Measurements from ENCODE around the gene TRPV5.

Gene TRPV5

DNA sequence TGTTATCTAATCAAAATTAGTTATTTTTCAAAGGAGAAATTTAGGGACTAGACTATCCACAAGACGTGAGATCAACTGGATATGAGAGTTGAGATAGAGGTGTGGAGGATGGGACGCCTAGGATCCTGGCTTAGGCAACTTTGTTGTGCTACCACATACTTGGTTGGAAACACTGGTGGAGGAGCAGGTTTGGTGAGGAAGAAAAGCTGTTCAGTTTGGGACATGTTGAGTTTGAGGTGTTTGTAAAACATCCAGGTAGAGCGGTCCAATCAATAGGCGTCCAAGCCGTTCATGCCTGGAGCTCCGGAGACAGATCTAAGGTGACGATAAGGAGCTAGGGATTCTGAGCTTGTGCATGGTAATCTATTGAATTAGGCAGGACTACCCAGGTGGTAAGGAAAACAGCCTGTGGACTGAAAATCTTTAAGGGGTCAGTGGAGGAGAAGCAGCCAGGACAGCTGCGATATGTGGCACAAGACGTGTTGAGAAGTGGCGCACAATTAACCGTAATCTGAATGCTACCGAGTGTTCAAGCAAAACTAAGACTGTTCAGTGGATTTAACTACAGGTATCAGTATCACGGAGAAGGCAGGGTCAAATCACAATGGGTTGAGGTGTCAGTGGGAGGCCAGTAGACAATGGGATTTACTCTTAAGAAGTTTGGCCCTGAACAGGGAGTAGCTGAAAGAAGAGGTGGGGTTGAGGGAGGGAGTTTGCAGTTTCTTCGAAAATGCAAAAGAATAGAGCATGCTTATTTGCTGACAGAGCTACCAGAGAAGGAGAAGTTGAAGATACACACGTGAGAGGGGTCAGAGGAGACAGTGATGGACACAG lies 31.9 kb downstream of the TRPV5 start:
- DNase-seq, result peak; percentile 36
- Histone ChIP-seq H3K36me3 (no peaks in the 10 kb centered on the region), H3K4me3 (ENCODE audit: low read depth, low read length) (no peak overlapping the region), H3K27ac (0 out of 2 replicates have a peak overlapping the region, but pooled peaks have one; percentile 3), H3K9me3 (ENCODE audit: severe bottlenecking) (peaks cover 12% of the 10 kb centered on the region), H3K27me3 (ENCODE audit: insufficient read depth, low read depth, severe bottlenecking) (no peaks in the 10 kb centered on the region)
- TF ChIP-seq, protein P1, sequence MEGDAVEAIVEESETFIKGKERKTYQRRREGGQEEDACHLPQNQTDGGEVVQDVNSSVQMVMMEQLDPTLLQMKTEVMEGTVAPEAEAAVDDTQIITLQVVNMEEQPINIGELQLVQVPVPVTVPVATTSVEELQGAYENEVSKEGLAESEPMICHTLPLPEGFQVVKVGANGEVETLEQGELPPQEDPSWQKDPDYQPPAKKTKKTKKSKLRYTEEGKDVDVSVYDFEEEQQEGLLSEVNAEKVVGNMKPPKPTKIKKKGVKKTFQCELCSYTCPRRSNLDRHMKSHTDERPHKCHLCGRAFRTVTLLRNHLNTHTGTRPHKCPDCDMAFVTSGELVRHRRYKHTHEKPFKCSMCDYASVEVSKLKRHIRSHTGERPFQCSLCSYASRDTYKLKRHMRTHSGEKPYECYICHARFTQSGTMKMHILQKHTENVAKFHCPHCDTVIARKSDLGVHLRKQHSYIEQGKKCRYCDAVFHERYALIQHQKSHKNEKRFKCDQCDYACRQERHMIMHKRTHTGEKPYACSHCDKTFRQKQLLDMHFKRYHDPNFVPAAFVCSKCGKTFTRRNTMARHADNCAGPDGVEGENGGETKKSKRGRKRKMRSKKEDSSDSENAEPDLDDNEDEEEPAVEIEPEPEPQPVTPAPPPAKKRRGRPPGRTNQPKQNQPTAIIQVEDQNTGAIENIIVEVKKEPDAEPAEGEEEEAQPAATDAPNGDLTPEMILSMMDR (IDR thresholded peaks at IDR 0.05; ENCODE audit: low read depth, low read length), result no peak

DNA sequence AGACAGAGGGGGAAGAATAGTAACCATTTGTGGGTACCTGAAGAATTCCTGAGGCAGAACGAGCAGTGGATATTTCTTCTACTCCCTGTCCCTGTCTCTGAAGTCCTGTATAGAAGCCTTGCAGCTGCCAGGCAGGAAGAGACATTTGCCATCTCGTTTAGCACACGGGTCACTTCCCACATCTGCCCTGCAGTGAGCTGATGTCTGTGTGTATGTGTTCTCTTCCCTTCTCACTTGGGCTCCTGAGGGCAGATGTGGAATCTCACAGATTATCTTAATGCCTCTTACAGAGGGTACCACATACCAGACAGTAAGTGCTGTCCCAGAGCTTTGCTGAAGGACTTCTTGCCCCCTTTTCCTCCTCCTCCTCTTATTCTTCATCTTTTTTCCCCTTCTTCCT lies 33.9 kb downstream of the TRPV5 start:
- Histone ChIP-seq H3K9me3 (ENCODE audit: severe bottlenecking) (peaks cover 8% of the 10 kb centered on the region), H3K36me3 (no peaks in the 10 kb centered on the region), H3K4me3 (ENCODE audit: low read depth, low read length) (no peak overlapping the region), H3K27me3 (ENCODE audit: insufficient read depth, low read depth, severe bottlenecking) (no peaks in the 10 kb centered on the region), H3K27ac (no peak overlapping the region)
- TF ChIP-seq, protein P1 (IDR thresholded peaks at IDR 0.05; ENCODE audit: low read depth, low read length), result no peak
- no peak for DNase-seq

DNA sequence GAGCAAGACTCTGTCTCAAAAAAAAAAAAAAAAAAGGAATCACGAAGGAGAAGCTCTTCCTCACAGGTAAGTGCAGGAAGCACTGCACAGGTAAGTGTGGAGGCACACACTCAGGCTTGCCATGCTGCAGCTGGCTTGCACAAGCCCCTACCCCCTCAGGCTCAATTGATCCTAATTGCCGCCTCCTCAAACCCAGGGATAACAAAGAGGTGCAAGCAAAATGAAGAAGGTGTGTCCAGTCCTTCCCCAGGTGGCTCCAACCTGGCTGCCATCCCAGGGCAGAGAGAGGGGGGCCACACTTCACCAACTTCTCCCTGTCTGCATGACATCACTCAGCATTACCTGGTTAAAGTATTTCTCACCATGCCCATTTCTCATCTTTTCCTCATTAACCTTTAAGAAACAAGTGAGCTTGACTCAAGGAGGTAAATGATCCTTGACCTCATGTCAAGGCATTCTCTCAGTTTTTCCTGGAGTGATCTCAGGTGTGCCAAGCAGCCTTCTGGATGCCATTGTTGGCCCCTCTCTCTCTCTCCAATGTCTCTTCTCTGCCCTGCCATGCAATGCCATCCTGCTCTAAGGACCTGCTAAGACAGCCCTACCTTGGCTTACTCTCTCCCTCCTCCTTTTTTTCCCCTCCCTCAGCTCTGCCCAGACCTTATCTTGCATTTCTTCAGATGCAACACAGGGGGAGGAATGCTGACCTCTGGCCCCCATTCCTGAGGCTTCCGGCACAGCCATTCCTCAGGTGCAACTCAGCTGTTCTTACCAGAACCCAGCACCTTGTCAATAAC lies 35.0 kb downstream of the TRPV5 start:
- no peaks in the 10 kb centered on the region for H3K36me3 ChIP-seq
- DNase-seq, result no peak
- TF ChIP-seq, protein P1 (IDR thresholded peaks at IDR 0.05; ENCODE audit: low read depth, low read length), result no peak
- no peak overlapping the region for H3K27ac ChIP-seq
- no peak overlapping the region for H3K4me3 ChIP-seq (ENCODE audit: low read depth, low read length)
- no peaks in the 10 kb centered on the region for H3K9me3 ChIP-seq (ENCODE audit: severe bottlenecking)
- H3K27me3 ChIP-seq (ENCODE audit: insufficient read depth, low read depth, severe bottlenecking), result no peaks in the 10 kb centered on the region

DNA sequence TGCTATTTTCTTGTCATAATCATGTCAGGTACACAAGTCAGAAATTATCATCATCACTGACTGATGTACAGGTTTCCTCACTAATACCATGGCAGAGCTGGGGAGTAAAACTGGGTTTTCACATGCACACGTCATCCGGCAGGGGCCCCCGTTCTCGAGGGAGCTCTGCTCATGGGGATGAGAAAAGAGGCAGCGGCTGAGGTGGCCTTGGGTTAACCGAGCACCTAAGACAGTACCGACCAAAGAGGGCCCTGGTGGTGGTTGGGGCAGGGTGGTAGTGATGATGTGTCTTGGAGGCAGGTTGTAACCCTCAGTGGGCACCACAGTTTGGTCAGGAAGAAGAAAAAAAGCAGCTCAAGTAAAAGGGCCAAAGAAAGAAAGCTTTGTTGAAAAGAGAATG lies 35.9 kb downstream of the TRPV5 start:
- TF ChIP-seq, protein P1 (IDR thresholded peaks at IDR 0.05; ENCODE audit: low read depth, low read length), result no peak
- no peak for DNase-seq
- Histone ChIP-seq H3K9me3 (ENCODE audit: severe bottlenecking) (no peaks in the 10 kb centered on the region), H3K27me3 (ENCODE audit: insufficient read depth, low read depth, severe bottlenecking) (no peaks in the 10 kb centered on the region), H3K27ac (no peak overlapping the region), H3K4me3 (ENCODE audit: low read depth, low read length) (no peak overlapping the region), H3K36me3 (no peaks in the 10 kb centered on the region)

DNA sequence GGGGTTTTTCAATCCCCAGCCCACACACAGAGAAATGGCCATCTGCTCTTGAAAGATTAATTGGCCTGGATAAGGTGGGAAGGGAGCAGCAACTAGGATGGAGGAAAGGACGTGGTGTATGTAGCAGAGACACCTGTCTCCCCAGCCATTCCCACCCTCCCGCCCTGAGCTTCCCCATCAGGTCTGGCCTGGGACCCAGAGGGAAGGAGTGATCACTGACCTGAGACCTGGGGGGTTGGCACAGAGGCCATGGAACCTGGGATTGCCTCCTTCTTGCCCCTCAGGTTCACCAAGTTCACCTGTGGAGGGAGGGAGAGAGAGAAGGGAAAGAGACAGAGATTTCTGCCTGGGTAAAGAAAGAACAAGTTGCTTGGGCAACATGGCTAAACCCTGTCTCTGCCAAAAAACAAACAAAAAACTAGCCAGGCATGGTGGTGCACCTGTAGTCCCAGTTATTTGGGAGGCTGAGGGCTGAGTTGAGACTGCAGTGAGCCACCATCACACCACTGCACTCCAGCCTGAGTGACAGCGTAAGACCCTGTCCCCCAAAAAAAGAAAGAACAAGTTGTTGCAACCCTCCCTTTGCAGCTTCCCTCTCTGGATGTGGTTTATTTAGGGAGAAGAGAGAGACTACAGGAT lies 36.7 kb downstream of the TRPV5 start:
- Histone ChIP-seq H3K36me3 (no peaks in the 10 kb centered on the region), H3K27me3 (ENCODE audit: insufficient read depth, low read depth, severe bottlenecking) (no peaks in the 10 kb centered on the region), H3K4me3 (ENCODE audit: low read depth, low read length) (no peak overlapping the region), H3K27ac (no peak overlapping the region), H3K9me3 (ENCODE audit: severe bottlenecking) (no peaks in the 10 kb centered on the region)
- TF ChIP-seq, protein P1 (IDR thresholded peaks at IDR 0.05; ENCODE audit: low read depth, low read length), result no peak
- DNase-seq, result no peak

Data from WERI-Rb-1 (cell line).